Measurements from ENCODE around the gene IL18R1. TPM values are rescaled to one million over a fixed set of nuclear protein-coding genes. Genes with fewer than 3 reads are reported as not detected.

The IL18R1 gene
- total RNA-seq, 4 donors from 2014 or later = 1.7 to 9.4 (median 3.0) TPM

- Histone ChIP-seq H3K36me3 (no peaks in the 10 kb centered on the region), H3K4me3 (replicated peaks in 1 of 3) (no peak overlapping the region), H3K27me3 (no peaks in the 10 kb centered on the region), H3K27ac (no peak overlapping the region), H3K9me3 (no peaks in the 10 kb centered on the region), H3K4me1 (no peaks in the 10 kb centered on the region)
- TF ChIP-seq CTCF (IDR thresholded peaks at IDR 0.05) (no peak), POLR2A (IDR thresholded peaks at IDR 0.05) (no peak)
- 95% methylated on average over 8 to 9 of the region's 9 CpGs for WGBS, 2 donors
- intact Hi-C loops (cut with DNase I) = loop anchor here (10.0 kb wide), 2 partner anchors 192 to 422 kb away; no protein-coding TSS in a partner anchor
- DNase-seq = no peak
Measured at GRCh38 chr2:102446936-102447335, 91.3 kb downstream of the IL18R1 start.

Small RNAs within 50 kb of the gene (microRNA-seq; reads per million reads assigned to microRNA genes)
- 1.1 reads per million for gene MIR4772

Small RNAs within 50 kb of the gene (small RNA-seq; reads per million reads assigned to genes)
- gene MIR4772 = not detected

Other genes with a start within 250 kb of the IL18R1 start
- 100 to 1,000 TPM in 2 of 4 donors, 10 to 100 TPM in 2; 57.6 to 220 (median 103) TPM for gene IL1R1, start 213.1 kb upstream of the IL18R1 start, total RNA-seq
- gene IL1RL2, start 168.8 kb upstream of the IL18R1 start, total RNA-seq = 1 to 10 TPM; 2.2 to 6.2 (median 3.7) TPM
- 1 to 10 TPM; 1.0 to 5.0 (median 3.1) TPM for gene IL1RL1, start 44.2 kb upstream of the IL18R1 start, total RNA-seq
- gene IL18RAP, start 67.4 kb downstream of the IL18R1 start, total RNA-seq = 1 to 10 TPM; 1.6 to 3.1 (median 2.8) TPM
- not detected for gene SLC9A4, start 117.4 kb downstream of the IL18R1 start, total RNA-seq